Adrenal gland (tissue), 12 donors: ENCODE data around the gene STXBP3. TPM values are rescaled to one million over a fixed set of nuclear protein-coding genes. Genes with fewer than 3 reads are reported as not detected.
"Not testable (repeated sequence)": the region's sequence is repeated elsewhere in the genome, so short reads cannot be mapped to it uniquely, and the experiment has no call there.

ENCODE experiments used
- DNase-seq, 7 donors: peaks; one replicate each; pipeline ENCODE4 v3.0.0-alpha.2; 2019 to 2020
- H3K27ac ChIP-seq, 5 donors: fragments of 200-600 bp; sonication (generic) in 4 of 5; 1 replicate in 3 of 5; 2 replicates in 2 of 5; pipeline versions ENCODE4 v1.5.1 to v1.8.0; 2016 to 2020; ENCODE audit warnings: mild to moderate bottlenecking in 1 of 5
- H3K27me3 ChIP-seq: fragments of 200-600 bp; 2 replicates; pipeline ENCODE4 v1.8.0; 2021
- H3K36me3 ChIP-seq, 2 donors: fragments of 200-600 bp; replicated peaks in 1 of 2; 1 replicate in 1 of 2; 2 replicates in 1 of 2; pipeline versions ENCODE4 v1.5.1 to v1.8.0; 2018 to 2022
- H3K4me1 ChIP-seq, 2 donors: fragments of 200-600 bp; replicated peaks in 1 of 2; 1 replicate in 1 of 2; 2 replicates in 1 of 2; pipeline versions ENCODE4 v1.5.1 to v1.8.0; 2018 to 2021
- H3K4me3 ChIP-seq, 4 donors: fragments of 200-600 bp; sonication (generic) in 3 of 4; one replicate each; pipeline ENCODE4 v1.5.1; 2016 to 2018
- H3K9me3 ChIP-seq, 3 donors: fragments of 200-600 bp; sonication (generic) in 1 of 3; replicated peaks in 1 of 3; 1 replicate in 2 of 3; 2 replicates in 1 of 3; pipeline versions ENCODE4 v1.5.1 to v1.8.0; 2016 to 2021
- POLR2A ChIP-seq, 2 donors: fragments of 450-650 bp; IDR thresholded peaks; one replicate each; pipeline ENCODE4 v1.6.1; 2017; ENCODE audit warnings: antibody characterized with exemption in 2 of 2, mild to moderate bottlenecking in 2 of 2, moderate library complexity in 1 of 2
- WGBS, 4 donors: extraction: QIAGEN DNeasy Blood & Tissue Kit in 2 of 4; methylation state at CpG; one replicate each; pipeline versions ENCODE4 v1.1.5 to v1.1.7; 2013 to 2017; 5-methylcytosine and 5-hydroxymethylcytosine counted together
- intact Hi-C, 2 donors: fragments of 100-400 bp; cut with DNase I; formaldehyde crosslinking; loops; one replicate each; pipeline versions ENCODE4 v1.14.1 to v1.15.0; 2022 to 2023
- polyA plus RNA-seq, 3 donors: library from polyadenylated mRNA; stranded (reverse); fragments of 200-250 nt in 2 of 3; fragments of 350-450 nt in 1 of 3; fragmentation: Illumina TruSeq in 1 of 3; extraction: RNeasy Lipid Tissue Mini Kit (QIAGEN cat#74804) in 1 of 3; gene quantifications; one replicate each; pipeline ENCODE4 v1.2.3, GENCODE V29; 2013 to 2014
- total RNA-seq, 9 donors: library from RNA; depleted of rRNA in 4 of 9; stranded (reverse); fragments of >200 nt in 4 of 9; fragments of 120-200 nt in 1 of 9; fragmentation: NEBNext Ultra II Directional in 1 of 9; extraction: Animal tissue kit (Norgen Biotek cat#: 25700) in 1 of 9; gene quantifications; one replicate each; pipeline versions ENCODE4 v1.1.0 to v1.2.4, GENCODE V29; 2013 to 2023
- TF ChIP-seq, protein P1 (sequence below), 6 experiments: fragments of 450-650 bp in 4 of 6; fragments of 200-600 bp in 2 of 6; sonication (generic) in 1 of 6; IDR thresholded peaks; 1 replicate in 5 of 6; 2 replicates in 1 of 6; pipeline versions ENCODE4 v1.5.1 to v1.8.0; 2016 to 2021; ENCODE audit warnings: antibody characterized with exemption in 6 of 6, mild to moderate bottlenecking in 2 of 6, moderate library complexity in 1 of 6
- donor health status: healthy with polysubstance abuse.
- donor health status: Bipolar disorder and iron deficiency.
- donor health status: DM: yes; HTN: yes; CAD: no.
- donor health status: DM: no; HTN: no; CAD: no.
- donor health status: DM: no; HTN: no; CAD: no.
- donor health status: DM: yes; HTN: yes; CAD: no.

Gene STXBP3
- total and polyA plus RNA-seq, 12 donors = 35.1 to 63.2 (median 43.8) TPM

DNA sequence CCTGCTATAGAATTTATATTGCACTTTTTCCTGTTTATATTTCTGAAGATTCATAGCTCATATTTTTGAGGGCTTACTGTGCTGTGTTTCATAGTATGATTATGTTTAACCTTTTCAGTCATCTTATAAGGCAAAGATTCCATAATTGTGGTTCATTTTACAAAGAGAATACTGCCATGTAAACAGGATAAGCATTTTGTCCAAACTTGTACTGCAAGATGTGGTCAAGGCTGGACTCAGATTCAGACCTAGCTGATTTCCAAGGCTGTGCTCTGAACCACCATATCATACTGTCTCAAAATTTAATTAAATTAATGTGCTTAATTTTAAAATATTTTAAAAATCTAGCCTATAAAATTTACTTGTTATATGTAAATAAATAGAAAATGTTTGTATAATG, 31.4 kb downstream of the STXBP3 start:
- no peaks in the 10 kb centered on the region for H3K4me1 ChIP-seq
- peaks cover 0 to 53% of the 10 kb centered on the region in 2 donors for H3K36me3 ChIP-seq
- H3K4me3 ChIP-seq = no peak overlapping the region
- intact Hi-C loops = no loop called here
- no peaks in the 10 kb centered on the region for H3K27me3 ChIP-seq
- TF ChIP-seq, protein P1, sequence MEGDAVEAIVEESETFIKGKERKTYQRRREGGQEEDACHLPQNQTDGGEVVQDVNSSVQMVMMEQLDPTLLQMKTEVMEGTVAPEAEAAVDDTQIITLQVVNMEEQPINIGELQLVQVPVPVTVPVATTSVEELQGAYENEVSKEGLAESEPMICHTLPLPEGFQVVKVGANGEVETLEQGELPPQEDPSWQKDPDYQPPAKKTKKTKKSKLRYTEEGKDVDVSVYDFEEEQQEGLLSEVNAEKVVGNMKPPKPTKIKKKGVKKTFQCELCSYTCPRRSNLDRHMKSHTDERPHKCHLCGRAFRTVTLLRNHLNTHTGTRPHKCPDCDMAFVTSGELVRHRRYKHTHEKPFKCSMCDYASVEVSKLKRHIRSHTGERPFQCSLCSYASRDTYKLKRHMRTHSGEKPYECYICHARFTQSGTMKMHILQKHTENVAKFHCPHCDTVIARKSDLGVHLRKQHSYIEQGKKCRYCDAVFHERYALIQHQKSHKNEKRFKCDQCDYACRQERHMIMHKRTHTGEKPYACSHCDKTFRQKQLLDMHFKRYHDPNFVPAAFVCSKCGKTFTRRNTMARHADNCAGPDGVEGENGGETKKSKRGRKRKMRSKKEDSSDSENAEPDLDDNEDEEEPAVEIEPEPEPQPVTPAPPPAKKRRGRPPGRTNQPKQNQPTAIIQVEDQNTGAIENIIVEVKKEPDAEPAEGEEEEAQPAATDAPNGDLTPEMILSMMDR (IDR thresholded peaks at IDR 0.05) = no peak
- no peak for TF ChIP-seq POLR2A (IDR thresholded peaks at IDR 0.05)
- no peaks in the 10 kb centered on the region for H3K9me3 ChIP-seq
- no peak overlapping the region for H3K27ac ChIP-seq
- DNase-seq = no peak

DNA sequence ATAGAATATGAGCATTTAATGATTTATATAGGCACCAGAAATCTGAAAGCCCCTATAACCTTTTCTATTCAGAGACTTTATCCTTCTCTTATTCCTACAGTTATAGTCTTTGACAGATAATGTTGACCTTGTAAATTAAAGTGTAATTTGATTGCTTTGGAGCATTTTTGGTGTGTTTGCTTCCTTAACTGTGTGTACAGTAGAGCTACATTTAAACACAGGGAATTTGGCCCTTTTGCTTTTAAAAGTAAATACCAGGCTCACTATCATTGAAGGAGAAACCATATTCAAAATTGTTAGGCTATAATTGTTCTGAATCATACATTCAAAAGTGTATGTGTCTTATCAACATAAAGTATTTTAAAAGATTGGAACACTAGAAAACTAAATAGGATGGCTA, 33.0 kb downstream of the STXBP3 start:
- intact Hi-C loops = no loop called here
- no peak for DNase-seq
- no peaks in the 10 kb centered on the region for H3K4me1 ChIP-seq
- H3K27me3 ChIP-seq = no peaks in the 10 kb centered on the region
- no peak overlapping the region for H3K4me3 ChIP-seq
- TF ChIP-seq, protein P1 (IDR thresholded peaks at IDR 0.05) = no peak
- no peak for TF ChIP-seq POLR2A (IDR thresholded peaks at IDR 0.05)
- peaks cover 0 to 37% of the 10 kb centered on the region in 2 donors for H3K36me3 ChIP-seq
- H3K9me3 ChIP-seq = no peaks in the 10 kb centered on the region
- no peak overlapping the region for H3K27ac ChIP-seq

DNA sequence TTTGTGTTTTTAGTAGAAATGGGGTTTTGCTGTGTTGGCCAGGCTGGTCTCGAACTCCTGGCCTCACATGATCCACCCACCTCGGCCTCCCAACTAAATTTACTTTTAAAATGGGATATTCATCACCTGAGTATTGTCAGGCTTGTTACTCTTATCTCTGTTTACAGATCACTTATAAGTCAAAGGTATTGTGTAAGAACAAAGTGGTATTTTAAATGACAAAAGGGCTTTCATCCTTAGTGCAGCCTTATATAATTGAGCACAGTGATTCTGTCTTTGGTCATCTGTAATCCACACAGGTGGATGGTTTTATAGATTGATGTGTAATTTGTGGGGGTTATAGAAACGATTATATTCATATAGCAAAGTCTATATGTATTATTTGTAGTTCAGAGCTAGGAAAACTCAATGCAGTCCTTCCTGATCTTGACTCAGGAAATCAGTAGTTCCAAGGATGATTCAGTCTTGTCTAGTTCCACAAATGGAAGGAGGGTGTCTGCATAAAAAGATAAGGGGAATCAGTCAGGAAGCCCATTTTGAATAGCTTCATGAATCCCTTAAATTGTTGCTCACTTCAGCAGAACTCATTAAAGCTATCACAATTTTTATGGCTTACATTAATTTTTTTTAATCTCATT, 34.6 kb downstream of the STXBP3 start:
- Histone ChIP-seq H3K4me3 (no peak overlapping the region), H3K4me1 (no peaks in the 10 kb centered on the region), H3K27ac (no peak overlapping the region), H3K27me3 (no peaks in the 10 kb centered on the region), H3K9me3 (peaks cover 0 to 5% (median 0%) of the 10 kb centered on the region in 3 donors), H3K36me3 (peaks cover 0 to 38% of the 10 kb centered on the region in 2 donors)
- no peak for TF ChIP-seq POLR2A (IDR thresholded peaks at IDR 0.05)
- TF ChIP-seq, protein P1 (IDR thresholded peaks at IDR 0.05) = no peak
- intact Hi-C loops = no loop called here
- 85 to 94% (median 91%) methylated on average over 3 of the region's 3 CpGs for WGBS, 4 donors
- DNase-seq = no peak

DNA sequence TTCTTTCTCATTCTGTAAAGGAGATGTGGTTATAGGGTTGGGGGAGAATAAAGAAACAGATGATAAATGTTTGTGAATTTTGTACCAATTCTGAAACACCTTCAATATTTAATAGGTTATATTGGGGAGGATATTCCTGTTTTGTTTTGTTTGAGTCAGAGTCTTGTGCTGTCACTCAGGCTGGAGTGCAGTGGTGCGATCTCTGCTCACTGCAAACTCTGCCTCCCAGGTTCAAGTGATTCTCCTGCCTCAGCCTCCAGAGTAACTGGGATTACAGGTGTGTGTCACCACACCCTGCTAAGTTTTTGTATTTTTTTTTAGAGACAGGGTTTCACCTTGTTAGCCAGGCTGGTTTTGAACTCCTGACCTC, 35.1 kb downstream of the STXBP3 start:
- intact Hi-C loops, H3K4me1 ChIP-seq, H3K27me3 ChIP-seq, H3K4me3 ChIP-seq, DNase-seq, H3K27ac ChIP-seq, H3K9me3 ChIP-seq: not testable (repeated sequence)
- whole genome bisulfite sequencing, 4 donors = 100% methylated on average over 1 of the region's 1 CpG
- peaks cover 0 to 39% of the 10 kb centered on the region in 2 donors for H3K36me3 ChIP-seq

DNA sequence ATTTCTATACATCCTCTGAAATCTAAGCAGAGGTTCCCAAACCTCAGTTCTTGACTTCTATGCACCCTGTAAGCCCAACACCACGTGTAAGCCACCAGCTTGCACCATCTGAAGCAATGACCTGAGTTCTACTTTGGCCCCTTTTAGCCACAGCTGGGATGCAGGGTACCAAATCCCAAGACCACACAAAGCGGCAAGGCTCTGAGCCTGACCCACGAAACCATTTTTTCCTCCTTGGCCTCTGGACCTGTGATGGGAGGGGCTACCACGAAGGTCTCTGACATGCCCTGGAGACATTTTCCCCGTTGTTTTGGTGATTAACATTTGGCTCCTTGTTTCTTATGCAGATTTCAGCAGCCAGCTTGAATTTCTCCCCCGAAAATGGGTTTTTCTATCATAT, 38.8 kb downstream of the STXBP3 start:
- Histone ChIP-seq H3K9me3 (peaks cover 0 to 5% (median 0%) of the 10 kb centered on the region in 3 donors), H3K27ac (no peak overlapping the region), H3K36me3 (peaks cover 0 to 18% of the 10 kb centered on the region in 2 donors), H3K4me1 (no peaks in the 10 kb centered on the region), H3K27me3 (no peaks in the 10 kb centered on the region), H3K4me3 (no peak overlapping the region)
- TF ChIP-seq POLR2A (IDR thresholded peaks at IDR 0.05) = no peak
- TF ChIP-seq, protein P1 (IDR thresholded peaks at IDR 0.05) = no peak
- DNase-seq = no peak
- WGBS, 4 donors = 93 to 95% (median 94%) methylated on average over 6 of the region's 6 CpGs
- intact Hi-C loops = no loop called here
